LNCAP (cell line): ENCODE results near the gene ERBB3.

ENCODE experiments used
- CTCF ChIP-seq: fragments of 450-650 bp; IDR thresholded peaks from 2 replicates; pipeline ENCODE4 v1.5.1; 2017; ENCODE audit warnings: mild to moderate bottlenecking

Gene ERBB3

GRCh38 chr12:56143217-56143616 is 63.3 kb downstream of the ERBB3 start:
- TF ChIP-seq CTCF = no peak

- no peak for TF ChIP-seq CTCF
These were observed 63.9 kb downstream of the ERBB3 start for GRCh38 chr12:56143870-56144269.

- TF ChIP-seq CTCF = no peak
These were observed 65.3 kb downstream of the ERBB3 start for GRCh38 chr12:56145217-56145616.

- no peak for TF ChIP-seq CTCF
These were observed 66.8 kb downstream of the ERBB3 start for GRCh38 chr12:56146492-56147460.

- TF ChIP-seq CTCF = no peak
These were observed 70.6 kb downstream of the ERBB3 start for GRCh38 chr12:56150563-56150962.

GRCh38 chr12:56151672-56152131 is 71.7 kb downstream of the ERBB3 start:
- peak; percentile 39; the same call in 1 of the 2 replicates for TF ChIP-seq CTCF

GRCh38 chr12:56152132-56152755 is 72.3 kb downstream of the ERBB3 start, which contains the start of gene MYL6B:
Gene MYL6B (plus strand): TSS chr12:56152587. CDS start chr12:56153919, 1,332 bp downstream.
- TF ChIP-seq CTCF = no peak
